GM11168 (cell line): ENCODE results near the gene ABCA5.

Experiments
- in situ Hi-C: fragments of 300-500 bp; cut with MboI; formaldehyde crosslinking; loops from one replicate; pipeline ENCODE4 v1.12.0; 2022; ENCODE audit warnings: low sequenced_read_pairs; ENCODE audit not compliant: unreplicated experiment

Gene ABCA5

GRCh38 chr17:69271023-69271422, 55.9 kb downstream of the ABCA5 start:
- in situ Hi-C loops, result no loop called here

DNA sequence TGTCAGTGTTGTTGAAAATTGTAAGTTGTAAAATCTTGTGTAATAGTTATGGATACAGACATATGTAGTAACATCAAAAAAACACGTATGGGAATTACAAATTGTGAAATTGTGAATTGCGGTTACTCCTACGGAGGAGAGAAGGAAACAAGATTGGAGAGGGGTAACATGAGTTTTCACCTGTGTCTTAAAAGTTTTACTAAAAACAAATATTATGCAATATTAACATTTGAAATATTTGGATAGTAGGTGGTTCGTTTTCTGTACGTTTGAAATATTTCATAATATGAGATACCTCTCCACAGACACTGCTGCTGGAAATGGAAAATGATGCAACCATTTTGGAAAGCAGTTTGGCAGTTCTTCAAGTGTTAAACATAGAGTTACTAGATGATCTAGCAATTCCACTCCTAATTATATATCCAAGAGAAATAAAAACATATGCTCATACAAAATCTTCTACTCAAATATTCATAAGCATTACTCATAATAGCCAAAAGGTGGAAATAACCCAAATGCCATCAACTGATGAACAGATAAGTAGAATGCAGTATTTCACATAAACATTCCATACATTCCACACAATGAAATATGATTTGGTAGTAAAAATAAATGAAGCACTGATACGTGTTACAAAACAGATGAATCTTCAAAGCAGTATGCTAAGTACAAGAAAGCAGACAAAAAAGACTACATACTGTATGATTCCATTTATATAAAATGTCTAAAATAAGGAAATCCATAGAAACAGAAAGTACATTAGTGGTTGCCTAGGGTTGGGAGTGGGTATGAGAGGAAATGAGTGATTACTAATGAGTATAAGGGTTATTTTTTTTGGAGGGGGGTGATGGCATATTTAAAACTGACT, 57.6 kb downstream of the ABCA5 start:
- in situ Hi-C loops, result no loop called here

- in situ Hi-C loops, result no loop called here
Observed at GRCh38 chr17:69268543-69269014, 58.4 kb downstream of the ABCA5 start.

DNA sequence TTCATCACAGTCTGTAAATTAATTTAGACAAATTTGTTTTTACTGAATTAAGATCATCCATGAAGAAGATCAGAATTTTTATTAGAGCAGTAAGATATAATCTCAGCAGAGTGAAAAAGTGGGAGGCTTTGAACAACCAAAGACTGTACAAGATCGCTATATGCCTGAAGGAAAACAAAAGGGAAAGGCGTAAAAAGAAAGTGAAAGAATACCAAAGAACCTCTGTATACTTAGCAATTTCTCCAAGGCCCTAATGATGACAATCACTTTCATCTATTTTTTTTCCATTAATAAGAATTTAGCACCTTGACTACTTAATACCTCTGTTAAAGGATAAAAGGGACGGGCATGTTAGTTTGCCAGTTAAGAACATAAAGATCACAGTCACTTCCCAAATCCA, 59.7 kb downstream of the ABCA5 start:
- in situ Hi-C loops, result no loop called here

GRCh38 chr17:69265873-69266272, 61.1 kb downstream of the ABCA5 start:
- in situ Hi-C loops, result no loop called here

GRCh38 chr17:69254187-69254586, 72.7 kb downstream of the ABCA5 start:
- in situ Hi-C loops, result no loop called here

DNA sequence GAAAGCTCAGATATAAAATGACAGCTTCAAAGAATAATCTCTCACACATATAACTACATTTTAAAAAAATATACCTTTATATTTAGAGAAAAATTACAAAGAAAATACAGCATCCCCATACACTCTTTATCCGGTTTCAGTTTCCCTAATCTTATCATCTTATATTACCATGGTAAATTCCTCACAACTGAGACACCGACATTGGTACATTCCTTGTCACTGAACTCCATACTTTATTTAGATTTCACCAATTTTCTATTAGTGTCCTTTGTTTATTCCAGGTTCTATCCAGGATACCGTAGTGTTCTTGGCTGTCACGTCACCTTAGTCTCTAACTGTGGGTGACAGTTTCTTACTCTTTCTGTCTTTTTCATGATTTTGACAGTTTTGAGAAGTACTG, 76.3 kb downstream of the ABCA5 start:
- in situ Hi-C loops, result no loop called here

DNA sequence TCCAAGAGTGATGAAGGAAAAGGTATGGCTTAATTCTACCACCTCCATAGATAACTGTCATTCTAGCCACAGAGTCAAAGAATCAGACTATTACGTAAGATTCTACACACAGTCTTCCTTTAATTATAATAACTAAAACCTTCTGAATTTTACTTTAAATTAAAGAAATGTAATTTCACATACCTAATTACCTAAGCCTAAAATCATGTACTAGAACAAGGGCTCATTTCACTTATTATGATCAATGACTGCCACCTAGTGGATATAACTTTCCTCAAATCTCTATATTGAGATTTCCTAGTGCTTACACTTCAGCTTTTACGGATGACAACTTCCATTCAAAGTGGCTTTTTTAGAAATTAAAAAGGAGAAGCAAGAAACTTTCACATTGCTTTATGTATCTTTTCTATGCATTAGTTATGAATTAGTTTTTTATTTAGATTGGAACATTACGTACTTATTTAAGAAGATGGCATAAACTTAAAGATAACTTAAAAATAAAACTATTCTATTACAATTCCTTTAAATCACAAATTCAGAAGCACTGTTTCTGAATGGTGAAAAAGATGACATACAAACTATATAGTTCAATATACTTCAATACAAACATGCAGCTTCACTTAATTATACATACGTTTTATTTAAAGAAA, 80.1 kb downstream of the ABCA5 start:
- in situ Hi-C loops, result no loop called here

DNA sequence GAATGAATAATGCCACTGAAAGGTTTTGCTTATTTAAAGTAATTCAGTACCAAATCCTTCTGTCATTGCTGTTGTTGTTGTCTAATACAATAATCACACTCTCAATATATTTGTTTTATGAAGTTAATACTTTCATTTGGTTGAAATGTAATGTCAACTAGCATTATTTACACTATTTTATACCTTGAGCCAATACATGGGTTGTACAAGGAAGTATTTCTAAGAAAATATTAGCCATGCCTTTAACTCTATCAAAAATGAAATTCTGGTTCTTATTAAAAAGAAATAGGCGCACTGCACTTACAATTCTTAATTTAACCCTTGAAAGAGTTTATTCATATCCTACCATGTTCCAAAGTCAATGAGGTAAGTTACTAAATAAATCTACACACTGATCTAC, 80.7 kb downstream of the ABCA5 start:
- in situ Hi-C loops, result no loop called here

GRCh38 chr17:69245617-69246016, 81.3 kb downstream of the ABCA5 start:
- in situ Hi-C loops, result no loop called here

- in situ Hi-C loops, result no loop called here
Observed at GRCh38 chr17:69239611-69240600, 87.0 kb downstream of the ABCA5 start.

DNA sequence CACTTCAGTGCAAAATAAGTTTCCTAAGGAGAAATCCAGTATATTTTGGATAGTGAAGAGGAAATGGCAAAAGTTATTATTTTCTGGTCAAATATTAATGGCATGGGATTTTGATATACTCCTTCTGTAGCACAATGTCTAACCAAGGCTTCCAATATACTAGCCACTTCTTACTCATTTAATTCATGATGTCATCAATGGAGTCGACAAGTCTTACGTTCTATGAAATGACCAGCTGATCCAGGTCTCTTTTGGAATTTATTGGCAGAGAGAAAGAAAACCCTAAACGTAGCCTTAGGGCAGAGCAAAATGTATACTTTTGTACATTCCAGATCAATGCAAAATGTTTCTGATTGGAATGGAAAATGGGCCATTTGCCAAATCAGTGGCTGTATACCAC, 90.0 kb downstream of the ABCA5 start:
- in situ Hi-C loops, result no loop called here

GRCh38 chr17:69236464-69236863, 90.5 kb downstream of the ABCA5 start:
- in situ Hi-C loops, result no loop called here

GRCh38 chr17:69235338-69236058, 91.4 kb downstream of the ABCA5 start:
- in situ Hi-C loops, result no loop called here

DNA sequence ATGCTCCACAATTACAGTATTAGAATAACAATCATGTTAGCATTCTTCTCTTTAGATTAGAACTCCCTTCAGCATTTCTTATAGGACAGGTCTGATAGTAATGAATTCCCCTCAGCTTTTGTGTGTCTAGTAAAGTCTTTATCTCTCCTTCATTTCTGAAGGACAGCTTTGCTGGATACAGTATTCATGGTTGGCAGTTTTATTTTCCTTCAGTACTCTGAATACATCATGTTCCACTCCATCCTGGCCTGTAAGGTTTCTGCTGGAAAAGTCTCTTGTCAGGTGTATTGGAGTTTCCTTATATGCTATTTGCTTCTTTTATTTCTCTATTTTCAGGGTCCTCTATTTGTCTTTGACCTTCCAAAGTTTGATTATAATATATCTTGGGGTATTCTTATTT, 94.3 kb downstream of the ABCA5 start:
- in situ Hi-C loops, result loop anchor here (5.0 kb wide), 1 partner anchor 445 kb away; no protein-coding TSS in a partner anchor

- in situ Hi-C loops, result loop anchor here (5.0 kb wide), 1 partner anchor 444 kb away; no protein-coding TSS in a partner anchor
Observed at GRCh38 chr17:69231521-69231920, 95.4 kb downstream of the ABCA5 start.

GRCh38 chr17:69230939-69231338, 96.0 kb downstream of the ABCA5 start:
- in situ Hi-C loops, result loop anchor here (5.0 kb wide), 1 partner anchor 444 kb away; no protein-coding TSS in a partner anchor

- in situ Hi-C loops, result no loop called here
Observed at GRCh38 chr17:69228576-69228975, 98.4 kb downstream of the ABCA5 start, which contains the start of gene ABCA10. Gene ABCA10 (minus strand): TSS chr17:69228824. CDS start chr17:69225358, 3,466 bp downstream.

- in situ Hi-C loops, result no loop called here
Observed at GRCh38 chr17:69228018-69228417, 98.9 kb downstream of the ABCA5 start.
